ENCODE results near the gene IMMP2L. TPM values are rescaled to one million over a fixed set of nuclear protein-coding genes. Genes with fewer than 3 reads are reported as not detected.

The IMMP2L gene
- total RNA-seq, 3 donors from 2014 or later (not counting 1 experiment from before 2014, with no cell fraction given) = 6.9 to 9.2 (median 8.7) TPM

GRCh38 chr7:111145472-111145871, 416.8 kb downstream of the IMMP2L start:
- ATAC-seq = no peak
- no CpG with 5 or more reads among the region's 2 CpGs for WGBS (ENCODE audit: insufficient coverage)
- Mint-ChIP-seq H3K4me1 (no peaks in the 10 kb centered on the region), H3K9me3 (peaks cover 3 to 9% of the 10 kb centered on the region in 2 donors), H3K36me3 (no peaks in the 10 kb centered on the region), H3K4me3 (no peak overlapping the region), H3K27ac (no peak overlapping the region), H3K27me3 (ENCODE audit: low read depth in 2 of 2) (no peaks in the 10 kb centered on the region)
- no peaks in the 10 kb centered on the region for H3K4me1 ChIP-seq (ENCODE audit: control insufficient read depth, insufficient read depth, low read length)
- no peaks in the 10 kb centered on the region for H3K27me3 ChIP-seq (ENCODE audit: control insufficient read depth, insufficient read depth, low read length)
- intact Hi-C loops (cut with micrococcal nuclease) = no loop called here
- no peak overlapping the region for H3K4me3 ChIP-seq (ENCODE audit: low read length)
- no peak for DNase-seq
- H3K36me3 ChIP-seq (ENCODE audit: control insufficient read depth, insufficient read depth, low read length) = no peaks in the 10 kb centered on the region
- no peak for TF ChIP-seq CTCF (IDR thresholded peaks at IDR 0.05)
- H3K9me3 ChIP-seq (ENCODE audit: control insufficient read depth, insufficient read depth, low read length) = no peaks in the 10 kb centered on the region
- H3K27ac ChIP-seq (ENCODE audit: low read length) = no peak overlapping the region

DNA sequence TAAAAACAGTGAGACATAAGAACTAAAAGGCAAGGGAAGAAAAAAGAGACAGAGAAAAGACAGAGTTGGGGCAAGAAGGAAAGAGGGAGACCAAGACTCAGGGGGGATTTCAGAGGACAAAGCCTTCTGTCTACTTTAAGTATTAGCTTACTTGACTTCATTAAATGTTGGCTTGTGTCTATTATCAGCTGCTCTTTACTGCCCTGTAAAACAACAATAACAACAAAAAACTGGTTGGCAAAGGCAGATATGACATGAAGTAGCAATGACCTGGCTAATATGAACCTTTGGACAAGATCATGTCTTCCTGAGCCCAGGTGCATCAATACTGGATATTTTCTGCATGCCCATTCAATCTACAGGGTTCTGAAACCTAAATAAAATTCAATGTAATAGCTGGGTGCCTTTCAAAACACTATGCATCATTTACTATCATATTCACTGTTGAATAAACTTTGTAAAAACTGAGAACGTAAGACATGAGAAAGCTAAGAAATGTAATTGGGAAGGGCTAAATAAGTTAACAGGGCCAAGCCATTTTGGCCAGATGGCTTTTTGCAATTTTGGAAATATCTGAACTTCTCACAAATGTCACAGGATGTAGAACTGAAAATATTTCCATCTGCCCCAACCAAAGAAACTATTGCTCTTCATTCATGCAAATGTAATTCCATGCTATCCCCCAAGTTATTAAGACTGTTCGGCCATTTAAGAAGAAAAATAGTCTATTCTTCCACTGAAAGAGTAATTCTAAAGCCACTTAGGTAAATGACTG, 422.0 kb downstream of the IMMP2L start:
- DNase-seq = no peak
- WGBS (ENCODE audit: insufficient coverage) = 89% methylated on average over 2 of the region's 2 CpGs
- peaks cover under 1 to 5% of the 10 kb centered on the region in 2 donors for H3K9me3 Mint-ChIP-seq
- H3K4me3 Mint-ChIP-seq = no peak overlapping the region
- no peaks in the 10 kb centered on the region for H3K27me3 Mint-ChIP-seq (ENCODE audit: low read depth in 2 of 2)
- H3K4me3 ChIP-seq (ENCODE audit: low read length) = no peak overlapping the region
- no peaks in the 10 kb centered on the region for H3K9me3 ChIP-seq (ENCODE audit: control insufficient read depth, insufficient read depth, low read length)
- peaks cover 8% of the 10 kb centered on the region in 2 donors for H3K4me1 Mint-ChIP-seq
- H3K27me3 ChIP-seq (ENCODE audit: control insufficient read depth, insufficient read depth, low read length) = no peaks in the 10 kb centered on the region
- no peak overlapping the region for H3K27ac Mint-ChIP-seq
- TF ChIP-seq CTCF (IDR thresholded peaks at IDR 0.05) = no peak
- H3K36me3 Mint-ChIP-seq = no peaks in the 10 kb centered on the region
- no peak for ATAC-seq
- no peaks in the 10 kb centered on the region for H3K36me3 ChIP-seq (ENCODE audit: control insufficient read depth, insufficient read depth, low read length)
- H3K4me1 ChIP-seq (ENCODE audit: control insufficient read depth, insufficient read depth, low read length) = peaks cover 7% of the 10 kb centered on the region
- H3K27ac ChIP-seq (ENCODE audit: low read length) = no peak overlapping the region
- intact Hi-C loops (cut with micrococcal nuclease) = no loop called here

DNA sequence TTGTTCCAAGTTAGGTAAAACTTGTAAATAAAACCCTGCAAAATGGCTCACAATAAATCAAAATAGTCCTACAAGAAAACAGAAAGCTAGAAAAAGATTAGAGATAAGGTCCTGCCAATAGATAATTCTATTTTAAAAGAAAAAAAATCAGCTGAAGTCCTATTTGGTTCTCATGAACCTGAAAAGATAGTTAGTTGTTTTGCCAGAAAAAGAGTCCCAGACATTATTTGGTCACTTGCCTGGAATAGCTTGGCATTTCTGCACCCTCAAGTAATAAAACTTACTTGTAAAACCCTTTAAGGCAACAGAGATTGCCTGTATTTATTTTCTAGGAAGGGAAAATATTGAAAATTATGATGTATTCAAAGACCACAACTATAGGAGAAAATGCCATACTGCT, 423.7 kb downstream of the IMMP2L start:
- intact Hi-C loops (cut with micrococcal nuclease) = no loop called here
- Histone ChIP-seq H3K36me3 (ENCODE audit: control insufficient read depth, insufficient read depth, low read length) (no peaks in the 10 kb centered on the region), H3K9me3 (ENCODE audit: control insufficient read depth, insufficient read depth, low read length) (no peaks in the 10 kb centered on the region), H3K4me1 (ENCODE audit: control insufficient read depth, insufficient read depth, low read length) (peaks cover 7% of the 10 kb centered on the region), H3K27me3 (ENCODE audit: control insufficient read depth, insufficient read depth, low read length) (no peaks in the 10 kb centered on the region), H3K27ac (ENCODE audit: low read length) (no peak overlapping the region), H3K4me3 (ENCODE audit: low read length) (no peak overlapping the region)
- DNase-seq (no peak), ATAC-seq (no peak)
- Mint-ChIP-seq H3K9me3 (peaks cover 0 to 2% of the 10 kb centered on the region in 2 donors), H3K4me3 (no peak overlapping the region), H3K4me1 (peaks cover 8% of the 10 kb centered on the region in 2 donors), H3K36me3 (no peaks in the 10 kb centered on the region), H3K27ac (peak overlapping the region in 1 of 2 donors; percentile 34), H3K27me3 (ENCODE audit: low read depth in 2 of 2) (no peaks in the 10 kb centered on the region)
- no peak for TF ChIP-seq CTCF (IDR thresholded peaks at IDR 0.05)

- peak overlapping the region; percentile 61 for H3K27ac ChIP-seq (ENCODE audit: low read length)
- intact Hi-C loops (cut with micrococcal nuclease) = no loop called here
- H3K4me3 ChIP-seq (ENCODE audit: low read length) = no peak overlapping the region
Observed at GRCh38 chr7:111138193-111138569, 424.1 kb downstream of the IMMP2L start.

More at GRCh38 chr7:111138193-111138569, 424.1 kb downstream of the IMMP2L start:
- DNase-seq = peak in 1 of 2 donors; percentile 73
- H3K36me3 Mint-ChIP-seq = no peaks in the 10 kb centered on the region
- H3K4me3 Mint-ChIP-seq = no peak overlapping the region
- peaks cover 0 to 2% of the 10 kb centered on the region in 2 donors for H3K9me3 Mint-ChIP-seq
- no peaks in the 10 kb centered on the region for H3K36me3 ChIP-seq (ENCODE audit: control insufficient read depth, insufficient read depth, low read length)
- no peaks in the 10 kb centered on the region for H3K27me3 ChIP-seq (ENCODE audit: control insufficient read depth, insufficient read depth, low read length)
- no peak for TF ChIP-seq CTCF (IDR thresholded peaks at IDR 0.05)
- no peaks in the 10 kb centered on the region for H3K27me3 Mint-ChIP-seq (ENCODE audit: low read depth in 2 of 2)
- H3K9me3 ChIP-seq (ENCODE audit: control insufficient read depth, insufficient read depth, low read length) = no peaks in the 10 kb centered on the region
- no CpG with 5 or more reads among the region's 2 CpGs for WGBS (ENCODE audit: insufficient coverage)
- peak overlapping the region; percentile 34 to 36 for H3K27ac Mint-ChIP-seq
- H3K4me1 ChIP-seq (ENCODE audit: control insufficient read depth, insufficient read depth, low read length) = peaks cover 7% of the 10 kb centered on the region
- H3K4me1 Mint-ChIP-seq = peaks cover 8% of the 10 kb centered on the region in 2 donors
- ATAC-seq = peak; percentile 59 to 65 (median 65)
